GM10266 (cell line): Measurements from ENCODE around the gene SFTPA1.
"Not testable (repeated sequence)": the region's sequence is repeated elsewhere in the genome, so short reads cannot be mapped to it uniquely, and the experiment has no call there.

Experiments used
- DNase-seq: peaks from one replicate; pipeline ENCODE4 v3.0.0; 2012; ENCODE audit errors: extremely low spot score
- CTCF ChIP-seq: IDR thresholded peaks from 2 replicates; pipeline ENCODE4 v1.5.1; 2012; ENCODE audit warnings: mild to moderate bottlenecking, low read depth; ENCODE audit not compliant: control insufficient read depth, insufficient read depth; ENCODE audit errors: missing control alignments

Gene SFTPA1

DNA sequence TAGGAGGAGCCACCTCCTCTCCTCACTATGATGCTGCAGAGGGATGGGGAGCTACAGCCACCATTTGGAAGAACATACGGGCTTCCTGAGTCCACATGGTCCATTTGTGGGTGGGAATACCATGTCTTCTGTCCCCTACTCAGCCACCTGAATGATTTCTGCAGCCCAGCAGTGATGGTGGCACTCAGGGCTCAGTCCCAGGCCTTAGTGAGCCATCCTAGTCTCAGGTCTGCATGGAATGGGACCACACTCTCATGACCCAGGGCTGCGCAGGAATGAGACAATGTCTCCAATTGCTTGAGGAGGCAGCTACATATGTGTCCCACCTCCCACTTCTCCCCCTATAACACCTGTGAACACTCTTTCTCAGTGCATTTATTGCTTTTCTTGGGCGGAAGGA is 4.8 kb downstream of the SFTPA1 start:
- DNase-seq = no peak
- no peak for TF ChIP-seq CTCF

- TF ChIP-seq CTCF = no peak
- DNase-seq = no peak
Observed at GRCh38 chr10:79616164-79616563, 5.4 kb downstream of the SFTPA1 start.

- not testable (repeated sequence) for DNase-seq
Observed at GRCh38 chr10:79623663-79624062, 12.9 kb downstream of the SFTPA1 start.

DNA sequence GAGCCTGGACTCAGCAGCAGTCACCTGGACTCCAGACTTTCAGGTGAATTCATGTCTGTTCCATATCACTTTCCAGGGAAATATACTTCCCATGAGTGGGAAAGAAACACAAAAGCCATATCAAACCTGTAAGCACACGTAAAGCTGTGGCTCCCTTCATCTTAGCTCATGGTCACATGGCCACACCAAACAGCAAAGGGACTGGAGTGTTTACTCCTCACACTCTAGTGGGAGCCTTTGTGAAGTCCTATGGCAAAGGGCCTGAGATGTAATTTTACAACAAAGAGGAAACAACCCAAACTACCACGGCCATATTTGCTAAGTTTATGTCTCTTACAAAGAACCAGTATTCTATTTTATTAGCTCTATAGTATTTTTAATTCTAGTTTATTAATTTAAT is 16.3 kb downstream of the SFTPA1 start:
- no peak for TF ChIP-seq CTCF

GRCh38 chr10:79628083-79628482 is 17.3 kb downstream of the SFTPA1 start:
- no peak for DNase-seq
- no peak for TF ChIP-seq CTCF

More for the DNA sequence above, 16.3 kb downstream of the SFTPA1 start:
- DNase-seq = no peak

DNA sequence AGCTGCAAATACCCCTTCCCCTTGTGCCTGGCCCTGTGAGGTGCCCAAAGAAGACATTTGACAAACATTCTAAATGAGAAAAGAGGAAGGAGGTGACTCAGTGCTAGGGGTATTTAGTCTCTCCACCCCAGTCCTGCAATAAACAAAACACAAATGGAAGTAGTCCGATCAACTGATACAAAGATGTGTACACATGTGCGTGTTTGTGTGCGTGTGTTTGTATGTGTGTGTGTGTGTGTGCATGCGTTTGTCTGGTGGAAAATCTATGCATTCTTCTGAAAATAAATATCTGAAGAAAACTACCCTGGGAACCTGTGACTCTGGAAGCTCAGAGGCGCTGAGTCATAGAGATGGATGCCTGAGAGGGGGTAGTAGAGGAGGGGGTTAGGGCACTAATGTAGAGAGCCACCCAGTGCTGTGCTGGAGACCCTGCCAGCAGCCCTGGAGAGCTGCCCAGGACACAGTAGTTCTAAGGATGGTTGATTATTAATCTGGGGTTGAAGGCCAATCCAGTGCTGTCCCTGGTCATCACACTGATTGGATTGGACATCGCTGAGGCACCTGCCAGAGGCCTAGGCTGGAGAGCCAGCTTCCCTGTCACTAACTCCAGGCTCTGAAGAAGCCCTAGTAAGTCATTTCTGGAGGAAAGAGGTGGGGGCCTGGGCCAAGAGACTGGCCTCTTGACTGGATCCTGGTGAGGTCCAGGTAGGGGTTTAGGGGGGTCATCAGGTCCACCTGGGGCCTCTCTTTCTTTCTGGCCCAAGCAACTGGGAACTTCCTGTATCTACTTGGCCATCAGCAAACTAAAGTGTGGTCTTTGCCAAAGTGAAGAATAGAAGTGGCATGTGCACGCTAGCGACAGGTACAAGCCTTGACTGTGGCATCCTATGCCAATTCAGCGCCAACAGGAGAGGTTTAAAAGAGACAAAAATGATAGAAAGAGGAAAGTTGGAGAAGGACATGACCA is 18.5 kb downstream of the SFTPA1 start:
- TF ChIP-seq CTCF = no peak
- DNase-seq = no peak

DNA sequence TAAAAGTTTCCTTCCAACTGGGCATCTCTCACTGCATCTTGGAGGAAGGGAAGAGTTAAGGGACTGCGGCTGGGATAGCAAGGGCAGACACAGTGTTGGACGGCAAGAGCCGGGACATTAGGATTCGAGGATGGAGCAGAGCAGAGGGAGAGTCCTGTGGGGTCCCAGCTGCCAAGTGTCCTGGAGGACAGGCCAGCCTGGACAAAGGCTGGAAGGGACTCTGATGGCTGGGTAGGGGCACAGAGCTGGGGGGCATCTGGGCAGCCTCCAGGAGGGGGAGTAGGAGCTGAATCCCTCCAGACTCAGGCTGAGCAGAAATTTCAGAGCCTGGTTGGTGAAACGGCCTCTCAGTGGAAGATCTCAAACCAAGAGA is 19.2 kb downstream of the SFTPA1 start:
- no peak for TF ChIP-seq CTCF
- no peak for DNase-seq

DNA sequence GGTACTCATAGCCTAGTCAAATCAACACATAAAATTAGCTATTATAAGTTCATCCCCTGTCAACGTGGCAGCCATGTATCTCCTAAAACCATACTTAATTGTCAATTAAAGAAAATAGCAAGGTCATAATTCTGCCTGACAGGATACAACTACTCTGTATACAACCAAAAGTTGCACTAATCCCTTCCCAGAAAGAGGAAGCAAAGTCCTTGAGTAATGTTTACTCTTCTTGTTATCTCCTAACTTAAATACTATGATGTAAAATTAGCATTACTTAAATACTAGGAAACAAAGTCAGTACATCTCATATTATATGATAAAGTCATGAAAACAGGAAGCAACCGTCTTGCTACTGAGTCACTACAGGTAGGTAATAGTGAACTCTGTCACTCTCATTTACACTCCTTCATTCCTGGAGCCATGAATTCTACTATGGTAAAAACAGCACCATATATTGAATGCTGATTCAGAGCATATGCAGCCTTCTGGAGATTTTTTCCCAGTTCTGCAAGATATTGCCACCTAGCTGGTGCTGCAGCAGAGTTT is 26.0 kb downstream of the SFTPA1 start:
- DNase-seq = not testable (repeated sequence)
